GM12873 (cell line): ENCODE results near the gene CTNNA1.

ENCODE experiments used
- CTCF ChIP-seq: IDR thresholded peaks from 2 replicates; pipeline ENCODE4 v1.5.1; 2012; ENCODE audit warnings: low read depth, mild to moderate bottlenecking, moderate library complexity, low read length, control low read depth; ENCODE audit not compliant: insufficient read depth; ENCODE audit errors: missing control alignments

CTNNA1 gene

GRCh38 chr5:138972836-138973235 lies 219.6 kb downstream of the CTNNA1 start:
- no peak for TF ChIP-seq CTCF

- TF ChIP-seq CTCF: no peak
These were observed 221.2 kb downstream of the CTNNA1 start for GRCh38 chr5:138974227-138975063.

GRCh38 chr5:138975098-138975847 lies 222.0 kb downstream of the CTNNA1 start:
- no peak for TF ChIP-seq CTCF

GRCh38 chr5:138978080-138978479 lies 224.9 kb downstream of the CTNNA1 start:
- TF ChIP-seq CTCF: no peak

- no peak for TF ChIP-seq CTCF
These were observed 225.4 kb downstream of the CTNNA1 start for GRCh38 chr5:138978581-138978980.

- no peak for TF ChIP-seq CTCF
These were observed 226.6 kb downstream of the CTNNA1 start for GRCh38 chr5:138979684-138980280.

- TF ChIP-seq CTCF: no peak
These were observed 227.2 kb downstream of the CTNNA1 start for GRCh38 chr5:138980441-138980840.
